Body of pancreas (tissue), 4 donors: Measurements from ENCODE around the gene EDAR. TPM values are rescaled to one million over a fixed set of nuclear protein-coding genes. Genes with fewer than 3 reads are reported as not detected.
A peak's percentile ranks its signal among the peaks of the same experiment; 100 is the strongest.

Experiments
- ATAC-seq: fragments of 150-250 bp; one replicate; pipeline ENCODE4 v1.9.1; 2016
- DNase-seq, 4 donors: peaks; one replicate each; pipeline ENCODE4 v3.0.0-alpha.2; 2019
- H3K27ac ChIP-seq, 4 donors: fragments of 200-600 bp; sonication (generic); 1 replicate in 3 of 4; 2 replicates in 1 of 4; pipeline versions ENCODE4 v1.5.1 to v1.6.1; 2016 to 2019; ENCODE audit warnings: mild to moderate bottlenecking in 1 of 4, mixed read lengths in 1 of 4, moderate library complexity in 1 of 4
- H3K27me3 ChIP-seq, 2 donors: fragments of 200-600 bp; sonication (generic); one replicate each; pipeline ENCODE4 v1.6.0; 2016; ENCODE audit warnings: mild to moderate bottlenecking in 1 of 2
- H3K36me3 ChIP-seq, 2 donors: fragments of 200-600 bp; sonication (generic); replicated peaks in 1 of 2; 2 replicates each; pipeline ENCODE4 v1.5.1; 2016; ENCODE audit warnings: low read depth in 2 of 2; ENCODE audit not compliant: insufficient read depth in 1 of 2
- H3K4me1 ChIP-seq: fragments of 200-600 bp; sonication (generic); one replicate; pipeline ENCODE4 v1.6.0; 2016
- H3K4me3 ChIP-seq, 2 donors: fragments of 200-600 bp; sonication (generic); 1 replicate in 1 of 2; 2 replicates in 1 of 2; pipeline ENCODE4 v1.5.1; 2016 to 2019
- H3K9me3 ChIP-seq, 3 donors: fragments of 200-600 bp; sonication (generic); 1 replicate in 2 of 3; 2 replicates in 1 of 3; pipeline ENCODE4 v1.5.1; 2016
- POLR2A ChIP-seq, 3 donors: fragments of 450-650 bp; IDR thresholded peaks; one replicate each; pipeline ENCODE4 v1.6.1; 2016; ENCODE audit warnings: antibody characterized with exemption in 3 of 3, mild to moderate bottlenecking in 2 of 3
- WGBS, 2 donors: methylation state at CpG; one replicate each; pipeline ENCODE4 v1.1.5; 2017; 5-methylcytosine and 5-hydroxymethylcytosine counted together
- intact Hi-C: fragments of 100-400 bp; cut with DNase I; formaldehyde crosslinking; loops from one replicate; pipeline ENCODE4 v1.15.1; 2023
- total RNA-seq, 2 donors: library from RNA; depleted of rRNA; stranded (reverse); fragments of >200 nt; gene quantifications; one replicate each; pipeline ENCODE4 v1.1.0, GENCODE V29; 2016
- TF ChIP-seq, protein P1 (sequence below), 7 experiments: fragments of 450-650 bp in 4 of 7; fragments of 200-600 bp in 3 of 7; sonication (generic) in 3 of 7; IDR thresholded peaks; one replicate each; pipeline ENCODE4 v1.5.1; 2016 to 2019; ENCODE audit warnings: antibody characterized with exemption in 7 of 7

Gene EDAR
- total RNA-seq, 2 donors from 2014 or later: not detected

DNA sequence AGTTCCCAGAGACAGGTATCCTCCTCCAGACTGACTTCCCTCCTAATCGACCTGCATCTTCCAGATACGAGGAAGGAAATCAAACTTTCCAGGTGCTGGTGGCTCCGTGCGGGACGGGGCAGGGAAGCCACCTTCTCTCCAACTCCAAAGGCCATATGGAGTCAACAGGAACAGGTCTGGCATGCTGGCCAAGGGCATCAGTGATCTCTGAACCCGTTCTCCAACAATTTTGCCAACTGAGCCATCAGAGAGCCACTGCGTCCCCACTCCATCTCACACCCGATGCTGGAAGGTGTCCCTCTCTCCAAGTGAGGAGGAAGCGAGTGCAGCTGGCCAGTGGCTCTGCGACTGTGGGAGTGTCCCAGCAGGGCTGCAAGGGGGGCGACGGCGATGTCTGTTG, 5.4 kb downstream of the EDAR start:
- TF ChIP-seq, protein P1, sequence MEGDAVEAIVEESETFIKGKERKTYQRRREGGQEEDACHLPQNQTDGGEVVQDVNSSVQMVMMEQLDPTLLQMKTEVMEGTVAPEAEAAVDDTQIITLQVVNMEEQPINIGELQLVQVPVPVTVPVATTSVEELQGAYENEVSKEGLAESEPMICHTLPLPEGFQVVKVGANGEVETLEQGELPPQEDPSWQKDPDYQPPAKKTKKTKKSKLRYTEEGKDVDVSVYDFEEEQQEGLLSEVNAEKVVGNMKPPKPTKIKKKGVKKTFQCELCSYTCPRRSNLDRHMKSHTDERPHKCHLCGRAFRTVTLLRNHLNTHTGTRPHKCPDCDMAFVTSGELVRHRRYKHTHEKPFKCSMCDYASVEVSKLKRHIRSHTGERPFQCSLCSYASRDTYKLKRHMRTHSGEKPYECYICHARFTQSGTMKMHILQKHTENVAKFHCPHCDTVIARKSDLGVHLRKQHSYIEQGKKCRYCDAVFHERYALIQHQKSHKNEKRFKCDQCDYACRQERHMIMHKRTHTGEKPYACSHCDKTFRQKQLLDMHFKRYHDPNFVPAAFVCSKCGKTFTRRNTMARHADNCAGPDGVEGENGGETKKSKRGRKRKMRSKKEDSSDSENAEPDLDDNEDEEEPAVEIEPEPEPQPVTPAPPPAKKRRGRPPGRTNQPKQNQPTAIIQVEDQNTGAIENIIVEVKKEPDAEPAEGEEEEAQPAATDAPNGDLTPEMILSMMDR (IDR thresholded peaks at IDR 0.05): no peak
- TF ChIP-seq POLR2A (IDR thresholded peaks at IDR 0.05): no peak

DNA sequence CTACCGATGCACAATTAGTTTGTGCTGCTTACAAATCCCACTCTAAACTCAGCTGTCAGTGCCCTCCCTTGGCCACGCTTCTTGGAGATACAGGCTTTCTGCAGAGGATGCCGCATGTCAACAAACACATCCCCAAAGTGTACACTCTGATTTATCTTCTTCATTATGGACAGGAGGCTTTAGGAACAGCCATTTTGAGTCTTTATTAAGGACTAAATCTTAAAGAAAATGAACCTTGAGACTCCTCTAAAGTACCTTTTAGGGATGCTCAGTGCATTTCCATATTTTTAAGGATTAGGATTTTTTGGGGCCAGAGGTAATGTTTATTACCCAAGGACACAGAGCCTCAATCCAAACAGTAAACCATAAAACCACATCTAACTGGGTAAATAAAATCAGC, 6.0 kb downstream of the EDAR start:
- WGBS, 2 donors: 82 to 87% methylated on average over 3 of the region's 3 CpGs
- Histone ChIP-seq H3K9me3 (no peaks in the 10 kb centered on the region), H3K36me3 (no peaks in the 10 kb centered on the region), H3K27ac (no peak overlapping the region), H3K27me3 (no peaks in the 10 kb centered on the region), H3K4me1 (peaks cover 16% of the 10 kb centered on the region), H3K4me3 (no peak overlapping the region)
- intact Hi-C loops: no loop called here
- TF ChIP-seq POLR2A (IDR thresholded peaks at IDR 0.05): no peak
- TF ChIP-seq, protein P1 (IDR thresholded peaks at IDR 0.05): no peak
- ATAC-seq (no peak), DNase-seq (no peak)

More for the DNA sequence above, 5.4 kb downstream of the EDAR start:
- no peaks in the 10 kb centered on the region for H3K36me3 ChIP-seq
- H3K9me3 ChIP-seq: no peaks in the 10 kb centered on the region
- WGBS, 2 donors: 73 to 74% methylated on average over 13 of the region's 13 CpGs
- DNase-seq (no peak), ATAC-seq (no peak)
- H3K4me1 ChIP-seq: peaks cover 17% of the 10 kb centered on the region
- intact Hi-C loops: no loop called here
- H3K4me3 ChIP-seq: no peak overlapping the region
- H3K27me3 ChIP-seq: no peaks in the 10 kb centered on the region
- H3K27ac ChIP-seq: no peak overlapping the region

DNA sequence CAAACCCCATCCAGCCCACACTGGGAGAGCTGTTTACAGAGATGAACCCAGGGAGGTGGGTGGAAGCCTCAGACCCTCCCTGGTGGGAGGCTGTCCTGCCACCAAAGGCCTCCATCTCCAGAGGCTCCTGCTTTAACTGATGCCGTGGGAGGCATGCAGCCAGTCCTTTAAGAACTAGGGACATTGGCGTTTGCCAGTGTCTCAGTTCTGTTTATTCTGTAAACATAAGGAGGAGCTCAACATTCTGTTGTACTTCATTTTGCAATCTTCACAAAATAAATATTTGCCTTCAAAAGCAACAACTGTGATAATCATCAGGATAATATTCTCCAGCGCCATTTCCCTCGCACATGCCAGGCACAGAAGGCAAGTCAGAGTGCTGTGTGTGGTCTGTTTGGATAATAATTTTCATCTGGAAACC, 6.8 kb downstream of the EDAR start:
- intact Hi-C loops: no loop called here
- Histone ChIP-seq H3K27me3 (no peaks in the 10 kb centered on the region), H3K36me3 (no peaks in the 10 kb centered on the region), H3K27ac (no peak overlapping the region), H3K4me3 (no peak overlapping the region), H3K9me3 (no peaks in the 10 kb centered on the region), H3K4me1 (peaks cover 16% of the 10 kb centered on the region)
- ATAC-seq: no peak
- no peak for DNase-seq
- WGBS, 2 donors: 24 to 30% methylated on average over 4 of the region's 4 CpGs
- TF ChIP-seq POLR2A (IDR thresholded peaks at IDR 0.05): no peak
- TF ChIP-seq, protein P1 (IDR thresholded peaks at IDR 0.05): no peak

DNA sequence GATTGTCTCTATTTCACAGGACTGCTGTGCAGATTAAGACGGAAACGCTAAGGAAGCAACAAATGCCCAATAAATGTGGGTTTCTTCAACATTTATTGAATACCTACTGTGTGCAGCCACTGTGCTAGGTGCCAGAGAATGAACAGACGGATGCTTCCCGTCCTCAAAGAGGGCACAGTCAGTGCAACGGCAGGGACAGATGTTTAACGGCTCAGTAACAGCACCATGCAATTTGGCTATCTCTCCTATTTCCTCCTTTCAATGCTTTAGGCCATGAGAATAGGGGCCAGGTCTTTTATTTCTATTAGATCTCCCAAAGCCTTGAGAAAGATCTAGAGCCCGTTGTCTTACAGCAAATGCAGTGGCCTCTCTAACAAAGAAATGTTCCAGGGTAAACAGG, 7.2 kb downstream of the EDAR start:
- Histone ChIP-seq H3K9me3 (no peaks in the 10 kb centered on the region), H3K4me1 (peaks cover 16% of the 10 kb centered on the region), H3K27me3 (no peaks in the 10 kb centered on the region), H3K4me3 (no peak overlapping the region), H3K36me3 (no peaks in the 10 kb centered on the region), H3K27ac (no peak overlapping the region)
- intact Hi-C loops: no loop called here
- no peak for TF ChIP-seq POLR2A (IDR thresholded peaks at IDR 0.05)
- TF ChIP-seq, protein P1 (IDR thresholded peaks at IDR 0.05): no peak
- no peak for ATAC-seq
- no peak for DNase-seq
- 66 to 75% methylated on average over 7 of the region's 7 CpGs for WGBS, 2 donors

DNA sequence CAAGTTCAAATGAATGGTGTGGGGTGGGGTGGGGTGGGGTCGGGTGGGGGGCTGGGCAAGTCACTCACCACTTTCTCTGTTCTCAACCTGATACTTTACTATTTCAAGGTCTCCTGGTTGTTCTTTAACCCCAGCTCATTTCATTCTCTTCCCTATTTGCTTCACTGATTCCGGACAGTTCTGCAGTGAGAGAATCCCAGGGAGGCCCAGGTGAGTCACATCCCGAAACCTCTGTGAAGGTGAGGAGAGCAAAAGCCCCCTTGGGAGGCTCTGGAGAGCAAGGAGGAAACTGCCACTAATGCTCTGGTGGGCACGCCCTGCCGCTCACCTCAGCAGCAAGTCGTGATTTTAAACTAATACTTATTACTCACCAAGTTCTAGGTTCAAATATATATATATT, 8.9 kb downstream of the EDAR start:
- Histone ChIP-seq H3K4me1 (peaks cover 16% of the 10 kb centered on the region), H3K27me3 (no peaks in the 10 kb centered on the region), H3K36me3 (no peaks in the 10 kb centered on the region), H3K4me3 (no peak overlapping the region), H3K9me3 (no peaks in the 10 kb centered on the region), H3K27ac (peak overlapping the region in 2 of 4 donors; percentile 5 to 24)
- no peak for ATAC-seq
- intact Hi-C loops: no loop called here
- TF ChIP-seq, protein P1 (IDR thresholded peaks at IDR 0.05): no peak
- no peak for TF ChIP-seq POLR2A (IDR thresholded peaks at IDR 0.05)
- peak in 1 of 4 donors; percentile 13 for DNase-seq
- 44 to 60% methylated on average over 6 of the region's 6 CpGs for WGBS, 2 donors
